ENCODE measurements around the gene FAM53B. TPM values are rescaled to one million over a fixed set of nuclear protein-coding genes. Genes with fewer than 3 reads are reported as not detected.
A peak's percentile ranks its signal among the peaks of the same experiment; 100 is the strongest.
"Not testable (repeated sequence)": the region's sequence is repeated elsewhere in the genome, so short reads cannot be mapped to it uniquely, and the experiment has no call there.

FAM53B gene
- total and polyA plus RNA-seq, 8 donors, result 5.7 to 46.9 (median 11.4) TPM

DNA sequence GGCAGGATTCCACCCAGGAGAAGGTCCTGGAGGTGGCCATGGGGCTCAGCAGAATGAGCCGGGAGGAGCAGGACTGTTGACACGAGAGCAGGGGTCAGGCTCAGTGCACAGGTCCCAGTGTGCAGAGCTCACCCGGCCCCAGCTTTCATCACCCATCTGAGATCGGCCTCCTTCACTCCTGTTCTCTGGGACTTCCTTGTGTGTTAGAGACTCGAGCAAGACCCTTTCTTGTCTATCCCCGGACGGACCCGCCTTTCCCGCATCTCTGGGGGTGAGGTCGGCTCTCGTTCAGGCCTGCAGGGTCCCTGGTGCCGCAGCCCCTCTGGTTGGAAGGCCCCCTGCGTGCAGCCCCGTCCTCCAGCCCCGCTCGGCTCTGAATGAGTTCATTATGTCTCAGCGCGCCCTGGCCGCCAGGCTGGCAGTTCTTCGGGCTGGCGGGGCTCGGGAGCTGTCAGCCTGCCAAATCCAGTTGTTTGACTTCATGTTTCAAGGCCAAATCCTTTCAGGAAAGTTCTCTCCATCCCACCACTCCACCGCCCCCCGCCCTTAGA is 154.6 kb downstream of the FAM53B start:
- 25 to 52% (median 34%) methylated on average over 18 to 24 of the region's 24 CpGs for WGBS, 5 donors
- peak; percentile 73 to 84 for DNase-seq
- Histone ChIP-seq H3K27me3 (no peaks in the 10 kb centered on the region), H3K4me3 (peak overlapping the region; percentile 3 to 15 (median 12)), H3K36me3 (no peaks in the 10 kb centered on the region), H3K4me1 (peaks cover 12 to 27% (median 20%) of the 10 kb centered on the region in 4 donors), H3K27ac (peak overlapping the region in 4 of 5 donors; percentile 37 to 68 (median 54)), H3K9me3 (peaks cover 0 to 6% (median 0%) of the 10 kb centered on the region in 4 donors)
- intact Hi-C loops (cut with DNase I; ENCODE audit: low total_unique reads), result no loop called here
- TF ChIP-seq EP300 (IDR thresholded peaks at IDR 0.05) (no peak), POLR2AphosphoS5 (IDR thresholded peaks at IDR 0.05) (no peak), POLR2A (IDR thresholded peaks at IDR 0.05) (no peak)
- TF ChIP-seq, protein P1, sequence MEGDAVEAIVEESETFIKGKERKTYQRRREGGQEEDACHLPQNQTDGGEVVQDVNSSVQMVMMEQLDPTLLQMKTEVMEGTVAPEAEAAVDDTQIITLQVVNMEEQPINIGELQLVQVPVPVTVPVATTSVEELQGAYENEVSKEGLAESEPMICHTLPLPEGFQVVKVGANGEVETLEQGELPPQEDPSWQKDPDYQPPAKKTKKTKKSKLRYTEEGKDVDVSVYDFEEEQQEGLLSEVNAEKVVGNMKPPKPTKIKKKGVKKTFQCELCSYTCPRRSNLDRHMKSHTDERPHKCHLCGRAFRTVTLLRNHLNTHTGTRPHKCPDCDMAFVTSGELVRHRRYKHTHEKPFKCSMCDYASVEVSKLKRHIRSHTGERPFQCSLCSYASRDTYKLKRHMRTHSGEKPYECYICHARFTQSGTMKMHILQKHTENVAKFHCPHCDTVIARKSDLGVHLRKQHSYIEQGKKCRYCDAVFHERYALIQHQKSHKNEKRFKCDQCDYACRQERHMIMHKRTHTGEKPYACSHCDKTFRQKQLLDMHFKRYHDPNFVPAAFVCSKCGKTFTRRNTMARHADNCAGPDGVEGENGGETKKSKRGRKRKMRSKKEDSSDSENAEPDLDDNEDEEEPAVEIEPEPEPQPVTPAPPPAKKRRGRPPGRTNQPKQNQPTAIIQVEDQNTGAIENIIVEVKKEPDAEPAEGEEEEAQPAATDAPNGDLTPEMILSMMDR (IDR thresholded peaks at IDR 0.05), result no peak

DNA sequence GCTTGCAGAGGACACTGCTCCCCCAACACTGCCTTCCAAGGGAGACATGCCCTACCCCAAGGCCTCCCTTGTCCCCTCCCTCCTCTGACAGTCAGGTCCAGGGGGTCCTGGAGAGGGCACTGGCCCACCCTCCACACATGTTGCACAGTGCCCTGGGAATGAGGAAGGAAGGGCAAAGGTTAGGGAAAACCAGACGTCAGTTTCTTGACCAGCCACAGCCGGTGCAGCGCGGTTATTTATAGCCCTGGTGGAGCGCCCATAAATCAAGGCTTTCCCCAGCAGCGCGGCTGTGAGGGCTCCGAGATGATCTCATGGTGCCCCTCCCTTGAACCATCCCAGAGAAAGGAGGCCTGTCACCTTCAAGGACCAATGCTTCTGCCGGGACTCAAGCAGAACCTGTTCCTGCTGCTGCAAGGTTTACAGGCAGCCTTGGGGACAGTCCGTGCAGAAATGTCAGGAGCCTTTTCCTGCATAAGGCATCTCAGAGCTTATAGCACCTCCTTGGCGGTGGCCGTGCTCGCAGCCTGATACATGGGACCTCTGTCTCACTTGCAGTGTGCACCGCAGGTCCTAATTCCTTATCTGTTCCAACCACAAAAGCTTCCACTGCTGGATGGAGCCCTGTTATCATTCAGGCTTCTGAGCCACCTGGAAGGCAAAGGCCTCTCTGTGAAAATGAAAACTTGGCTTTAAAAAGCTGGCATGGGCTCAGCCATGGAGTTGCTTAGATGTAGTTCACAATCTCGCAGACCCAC is 155.3 kb downstream of the FAM53B start:
- Histone ChIP-seq H3K27me3 (no peaks in the 10 kb centered on the region), H3K36me3 (no peaks in the 10 kb centered on the region), H3K4me3 (peak overlapping the region in 2 of 4 donors; percentile 3 to 15), H3K9me3 (peaks cover 0 to 6% (median 0%) of the 10 kb centered on the region in 4 donors), H3K27ac (peak overlapping the region in 3 of 5 donors; percentile 51 to 68 (median 58)), H3K4me1 (peaks cover 12 to 27% (median 20%) of the 10 kb centered on the region in 4 donors)
- peak; percentile 37 to 90 for DNase-seq
- intact Hi-C loops (cut with DNase I; ENCODE audit: low total_unique reads), result no loop called here
- 7 to 18% (median 13%) methylated on average over 14 to 15 of the region's 15 CpGs for WGBS, 5 donors
- no peak for TF ChIP-seq POLR2AphosphoS5 (IDR thresholded peaks at IDR 0.05)
- TF ChIP-seq, protein P1 (IDR thresholded peaks at IDR 0.05), result no peak
- no peak for TF ChIP-seq POLR2A (IDR thresholded peaks at IDR 0.05)
- TF ChIP-seq EP300 (IDR thresholded peaks at IDR 0.05), result no peak

DNA sequence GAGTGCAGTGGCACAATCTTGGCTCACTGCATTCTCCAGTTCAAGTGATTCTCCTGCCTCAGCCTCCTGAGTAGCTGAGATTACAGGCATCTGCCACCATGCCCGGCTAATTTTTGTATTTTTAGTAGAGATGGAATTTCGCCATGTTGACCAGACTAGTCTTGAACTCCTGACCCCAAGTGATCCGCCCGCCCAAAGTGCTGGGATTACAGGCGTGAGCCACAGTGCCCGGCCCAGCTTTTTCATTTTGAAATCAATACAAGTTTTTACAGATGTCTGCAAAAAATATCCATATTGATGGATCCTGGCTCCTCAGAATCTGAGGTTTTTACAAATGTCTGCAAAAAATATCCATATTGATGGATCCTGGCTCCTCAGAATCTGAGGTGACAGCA is 155.8 kb downstream of the FAM53B start:
- Histone ChIP-seq H3K27ac (peak overlapping the region in 2 of 5 donors; percentile 51 to 68), H3K4me1 (peaks cover 12 to 27% (median 20%) of the 10 kb centered on the region in 4 donors)
- H3K27me3 ChIP-seq; H3K9me3 ChIP-seq; H3K4me3 ChIP-seq; intact Hi-C loops (cut with DNase I; ENCODE audit: low total_unique reads); DNase-seq; H3K36me3 ChIP-seq: not testable (repeated sequence)
- 71 to 91% (median 79%) methylated on average over 6 of the region's 6 CpGs for WGBS, 5 donors

DNA sequence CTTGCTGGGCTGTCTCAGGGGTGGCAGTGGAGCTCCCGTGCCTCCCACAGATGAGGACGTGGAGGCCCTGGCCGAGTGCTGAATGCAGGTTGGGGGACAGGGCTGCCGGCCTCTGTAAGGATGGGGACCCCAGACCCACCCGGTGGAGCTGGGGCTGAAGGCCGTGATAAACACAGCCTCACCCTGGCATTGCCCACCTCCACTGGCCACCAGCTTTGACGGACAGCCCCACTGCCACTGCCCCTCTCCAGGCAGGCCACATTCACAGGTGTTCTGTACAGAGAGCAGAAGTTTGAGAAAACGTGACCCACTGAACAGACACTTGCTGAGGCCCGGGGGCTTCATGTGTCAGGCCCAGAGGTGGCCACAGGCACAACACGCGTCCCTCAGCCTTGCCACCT is 156.4 kb downstream of the FAM53B start:
- Histone ChIP-seq H3K4me1 (peaks cover 12 to 27% (median 20%) of the 10 kb centered on the region in 4 donors), H3K4me3 (no peak overlapping the region), H3K9me3 (peaks cover 0 to 6% (median 0%) of the 10 kb centered on the region in 4 donors), H3K27me3 (no peaks in the 10 kb centered on the region), H3K27ac (peak overlapping the region in 1 of 5 donors; percentile 68), H3K36me3 (no peaks in the 10 kb centered on the region)
- 90 to 97% (median 91%) methylated on average over 11 of the region's 11 CpGs for WGBS, 5 donors
- TF ChIP-seq EP300 (IDR thresholded peaks at IDR 0.05) (no peak), POLR2A (IDR thresholded peaks at IDR 0.05) (no peak), POLR2AphosphoS5 (IDR thresholded peaks at IDR 0.05) (no peak)
- TF ChIP-seq, protein P1 (IDR thresholded peaks at IDR 0.05), result no peak
- intact Hi-C loops (cut with DNase I; ENCODE audit: low total_unique reads), result no loop called here
- no peak for DNase-seq
